Measurements from ENCODE around the gene BMAL1. TPM values are rescaled to one million over a fixed set of nuclear protein-coding genes. Genes with fewer than 3 reads are reported as not detected.
A peak's percentile ranks its signal among the peaks of the same experiment; 100 is the strongest.

The BMAL1 gene
- total RNA-seq, 2 experiments from 2014 or later = 21.5 to 22.7 TPM

GRCh38 chr11:13233173-13233745 is 44.3 kb upstream of the BMAL1 start:
- H3K36me3 Mint-ChIP-seq (ENCODE audit: low read depth) = no peaks in the 10 kb centered on the region
- intact Hi-C loops (cut with micrococcal nuclease) = no loop called here
- no peak for DNase-seq
- no peak for ATAC-seq
- H3K27me3 Mint-ChIP-seq = peaks cover 2% of the 10 kb centered on the region
- POLR2A ChIA-PET = interaction anchor here (1.1 kb wide), 1 partner anchor 22 kb away, joined by 3 read pairs; no protein-coding TSS in a partner anchor
- H3K9me3 Mint-ChIP-seq = no peaks in the 10 kb centered on the region
- no peaks in the 10 kb centered on the region for H3K4me1 Mint-ChIP-seq (ENCODE audit: low read depth)
- CTCF ChIA-PET = no interaction called here
- no peak overlapping the region for H3K4me3 Mint-ChIP-seq
- no peak overlapping the region for H3K27ac Mint-ChIP-seq
- TF ChIP-seq CTCF (IDR thresholded peaks at IDR 0.05) = no peak

- no peak for TF ChIP-seq CTCF (IDR thresholded peaks at IDR 0.05)
- no peak for ATAC-seq
- H3K9me3 Mint-ChIP-seq = no peaks in the 10 kb centered on the region
- H3K4me3 Mint-ChIP-seq = no peak overlapping the region
- intact Hi-C loops (cut with micrococcal nuclease) = loop anchor here (5.0 kb wide), 1 partner anchor 54 kb away; no protein-coding TSS in a partner anchor
- ChIA-PET CTCF (interaction anchor here (1.0 to 4.1 kb wide), 2 partner anchors 15 to 108 kb away, joined by 4 to 34 read pairs; no protein-coding TSS in a partner anchor), POLR2A (no interaction called here)
- peaks cover 2% of the 10 kb centered on the region for H3K4me1 Mint-ChIP-seq (ENCODE audit: low read depth)
- no peak for DNase-seq
- H3K36me3 Mint-ChIP-seq (ENCODE audit: low read depth) = no peaks in the 10 kb centered on the region
- peaks cover 3% of the 10 kb centered on the region for H3K27me3 Mint-ChIP-seq
- no peak overlapping the region for H3K27ac Mint-ChIP-seq
Measured at GRCh38 chr11:13235895-13236294, 41.7 kb upstream of the BMAL1 start.

GRCh38 chr11:13236626-13237025 is 41.0 kb upstream of the BMAL1 start:
- Mint-ChIP-seq H3K4me1 (ENCODE audit: low read depth) (peaks cover 2% of the 10 kb centered on the region), H3K4me3 (no peak overlapping the region), H3K27ac (no peak overlapping the region), H3K36me3 (ENCODE audit: low read depth) (no peaks in the 10 kb centered on the region), H3K27me3 (peaks cover 3% of the 10 kb centered on the region), H3K9me3 (no peaks in the 10 kb centered on the region)
- ATAC-seq = no peak
- ChIA-PET POLR2A (interaction anchor here (0.7 kb wide), 1 partner anchor 10 kb away, joined by 3 read pairs; no protein-coding TSS in a partner anchor), CTCF (interaction anchor here (1.0 to 4.1 kb wide), 4 partner anchors 12 to 107 kb away, joined by 3 to 34 read pairs (median 4); no protein-coding TSS in a partner anchor)
- intact Hi-C loops (cut with micrococcal nuclease) = loop anchor here (5.0 kb wide), 1 partner anchor 54 kb away; no protein-coding TSS in a partner anchor
- TF ChIP-seq CTCF (IDR thresholded peaks at IDR 0.05) = no peak
- no peak for DNase-seq

GRCh38 chr11:13237761-13238160 is 39.8 kb upstream of the BMAL1 start:
- Mint-ChIP-seq H3K9me3 (no peaks in the 10 kb centered on the region), H3K36me3 (ENCODE audit: low read depth) (no peaks in the 10 kb centered on the region), H3K27ac (no peak overlapping the region), H3K27me3 (peaks cover 6% of the 10 kb centered on the region), H3K4me1 (ENCODE audit: low read depth) (peaks cover 2% of the 10 kb centered on the region), H3K4me3 (no peak overlapping the region)
- ATAC-seq = no peak
- intact Hi-C loops (cut with micrococcal nuclease) = loop anchor here (5.0 kb wide), 1 partner anchor 55 kb away; no protein-coding TSS in a partner anchor
- no peak for TF ChIP-seq CTCF (IDR thresholded peaks at IDR 0.05)
- POLR2A ChIA-PET = no interaction called here
- CTCF ChIA-PET = interaction anchor here (0.7 to 4.1 kb wide), 22 partner anchors 8 to 274 kb away, joined by 3 to 34 read pairs (median 4); no protein-coding TSS in a partner anchor
- no peak for DNase-seq

GRCh38 chr11:13238879-13239514 is 38.6 kb upstream of the BMAL1 start:
- Mint-ChIP-seq H3K4me3 (no peak overlapping the region), H3K27ac (no peak overlapping the region), H3K27me3 (peaks cover 13% of the 10 kb centered on the region), H3K4me1 (ENCODE audit: low read depth) (peaks cover 2% of the 10 kb centered on the region), H3K9me3 (no peaks in the 10 kb centered on the region), H3K36me3 (ENCODE audit: low read depth) (no peaks in the 10 kb centered on the region)
- peak; percentile 95 for TF ChIP-seq CTCF (IDR thresholded peaks at IDR 0.05)
- ATAC-seq = peak; percentile 64
- ChIA-PET CTCF (interaction anchor here (0.8 to 4.1 kb wide), 27 partner anchors 9 to 278 kb away, joined by 3 to 34 read pairs (median 4); no protein-coding TSS in a partner anchor), POLR2A (no interaction called here)
- DNase-seq = peak; percentile 65
- intact Hi-C loops (cut with micrococcal nuclease) = loop anchor here (5.0 kb wide), 1 partner anchor 57 kb away; no protein-coding TSS in a partner anchor
